NCI-H345 treated with DMSO at 0.1 percent for 48 hours (cell line): ENCODE results near the gene ARHGEF18.
"Not testable (repeated sequence)": the region's sequence is repeated elsewhere in the genome, so short reads cannot be mapped to it uniquely, and the experiment has no call there.

ENCODE experiments used
- DNase-seq: peaks from one replicate; lab custom pipeline; 2025; ENCODE audit not compliant: unreplicated experiment; lab: John Stamatoyannopoulos, UW

Gene ARHGEF18

DNA sequence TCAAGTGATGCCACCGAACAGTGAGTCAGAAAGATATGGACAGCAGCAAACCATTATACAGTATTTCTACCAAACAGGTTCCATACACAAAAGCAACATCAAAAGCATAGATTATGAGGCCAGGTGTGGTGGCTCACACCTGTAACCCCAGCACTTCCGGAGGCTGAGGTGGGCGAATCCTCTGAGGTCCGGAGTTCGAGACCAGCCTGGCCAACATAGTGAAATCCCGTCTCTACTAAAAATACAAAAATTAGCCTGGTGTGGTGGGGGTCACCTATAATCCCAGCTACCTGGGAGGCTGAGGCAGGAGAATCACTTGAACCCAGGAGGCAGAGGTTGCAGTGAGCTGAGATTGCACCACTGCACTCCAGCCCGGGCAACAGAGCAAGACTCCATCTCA, 1.7 kb upstream of the ARHGEF18 start:
- DNase-seq = not testable (repeated sequence)

DNA sequence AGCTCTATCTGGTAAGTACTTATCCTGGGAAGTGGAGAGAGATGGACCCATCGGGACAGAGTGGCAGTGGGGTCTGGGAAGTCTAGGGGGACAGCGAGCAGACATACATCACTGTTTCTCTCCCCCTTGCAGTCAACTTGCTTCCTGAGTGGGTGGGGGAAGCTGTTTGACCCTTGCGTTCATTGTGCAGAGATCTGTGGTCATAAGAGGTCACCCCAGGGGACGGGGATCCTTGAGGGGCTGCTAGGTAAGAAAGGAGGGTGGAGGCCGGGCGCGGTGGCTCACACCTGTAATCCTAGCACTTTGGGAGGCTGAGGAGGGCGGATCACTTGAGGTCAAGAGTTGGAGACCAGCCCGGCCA, 474 bp downstream of the ARHGEF18 start:
- no peak for DNase-seq

DNA sequence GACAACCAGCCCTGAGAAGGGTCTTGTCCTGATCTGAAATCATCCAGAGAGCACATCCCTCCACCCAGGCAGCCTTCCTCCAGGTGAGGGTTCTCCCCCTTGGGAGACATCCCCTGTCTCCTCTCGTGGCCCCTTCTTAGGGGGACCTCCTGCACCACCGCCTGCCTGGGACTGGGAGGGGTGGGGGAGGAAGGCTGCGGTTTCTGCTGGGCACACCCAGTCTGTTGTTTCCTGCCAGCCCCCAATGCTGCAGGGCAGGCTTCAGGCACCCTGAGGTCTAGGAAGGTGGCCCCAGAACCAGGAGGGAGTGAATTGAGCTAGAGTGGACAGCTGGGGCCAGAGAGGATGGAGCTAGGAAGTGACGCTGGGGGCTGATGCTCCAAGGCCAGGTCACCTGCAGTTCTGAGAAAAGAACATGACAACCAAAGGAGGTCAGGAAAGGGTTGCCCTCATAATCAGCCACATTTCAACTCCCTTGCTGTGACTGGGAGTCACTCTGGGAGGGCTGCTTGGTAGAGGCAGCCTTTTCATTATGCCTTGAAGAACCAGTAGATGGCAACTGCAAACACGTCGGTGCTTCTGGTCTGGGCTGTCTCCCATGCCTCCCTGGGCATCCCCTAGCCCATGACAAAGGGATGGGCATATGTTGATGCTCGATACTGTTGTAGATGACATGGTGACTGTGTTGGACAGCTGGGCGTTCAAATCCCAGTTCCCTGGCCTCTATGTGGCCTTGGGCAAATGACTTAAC, 1.4 kb downstream of the ARHGEF18 start:
- no peak for DNase-seq

DNA sequence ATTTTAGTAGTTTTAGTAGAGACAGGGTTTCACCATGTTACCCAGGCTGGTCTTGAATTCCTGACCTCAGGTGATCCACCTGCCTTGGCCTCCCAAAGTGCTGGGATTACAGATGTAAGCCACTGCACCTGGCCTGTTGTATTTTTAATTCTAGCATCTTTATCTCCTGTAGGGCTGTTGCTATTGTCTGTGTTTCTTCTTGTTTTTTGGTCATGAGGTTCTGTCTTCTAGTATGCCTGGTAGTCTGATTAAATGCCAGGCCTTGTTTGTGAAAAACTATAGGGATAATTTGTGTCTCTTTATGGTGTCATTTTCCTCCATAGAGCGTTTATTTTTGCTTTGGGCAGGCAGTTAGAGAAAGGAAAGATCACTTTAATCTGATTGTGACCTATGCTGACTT, 3.1 kb downstream of the ARHGEF18 start:
- no peak for DNase-seq

DNA sequence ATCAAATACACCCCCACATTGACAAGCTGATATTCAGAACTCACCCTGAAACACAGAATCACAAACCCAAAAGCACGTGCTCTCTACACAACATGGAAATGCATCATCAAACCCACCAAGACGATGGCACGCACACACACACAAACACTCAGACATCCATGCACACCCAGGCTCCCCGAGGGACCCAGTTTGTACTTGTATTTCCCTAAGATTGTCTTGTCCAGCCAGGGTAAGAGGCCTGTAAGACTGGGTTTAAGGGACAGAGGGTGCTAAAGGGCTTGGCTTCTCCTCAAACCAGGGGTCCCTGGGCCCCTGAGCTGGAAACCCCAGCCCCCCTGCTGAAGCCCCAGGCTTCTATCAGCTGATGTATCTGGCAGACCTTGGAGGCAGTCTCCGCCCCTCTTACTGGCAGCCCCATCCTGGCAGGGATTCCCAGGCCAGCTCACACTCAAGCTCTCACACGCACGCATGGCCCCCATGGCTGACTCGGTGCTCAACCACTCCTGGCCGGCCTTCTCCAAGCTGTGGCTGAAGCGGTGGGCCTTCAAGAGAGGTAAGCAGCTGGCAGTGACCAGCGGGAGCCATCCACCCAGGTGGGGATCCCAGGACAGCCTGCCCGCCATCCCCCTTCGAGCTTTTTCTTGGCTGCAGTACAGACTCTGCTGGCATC, 6.5 kb downstream of the ARHGEF18 start:
- DNase-seq = no peak

DNA sequence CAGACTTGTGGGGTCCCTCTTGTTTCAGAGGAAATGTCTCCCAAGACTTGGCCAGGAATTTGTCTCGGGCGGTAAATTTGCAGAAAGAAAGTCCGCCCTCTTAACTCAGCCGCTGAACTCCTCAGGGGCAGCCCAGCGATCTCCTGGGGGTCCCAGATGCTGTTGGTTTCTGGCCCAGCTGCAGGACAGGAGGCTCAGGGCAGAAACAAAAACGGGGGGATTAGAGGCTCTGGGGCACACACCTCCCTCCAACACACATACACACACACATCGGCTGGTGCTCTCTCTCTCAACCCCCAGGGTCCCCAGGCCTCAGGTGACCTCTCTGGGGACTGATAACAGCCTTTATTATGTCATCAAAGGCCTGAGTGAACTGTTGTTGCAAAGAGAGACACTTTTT, 7.1 kb downstream of the ARHGEF18 start:
- DNase-seq = no peak

DNA sequence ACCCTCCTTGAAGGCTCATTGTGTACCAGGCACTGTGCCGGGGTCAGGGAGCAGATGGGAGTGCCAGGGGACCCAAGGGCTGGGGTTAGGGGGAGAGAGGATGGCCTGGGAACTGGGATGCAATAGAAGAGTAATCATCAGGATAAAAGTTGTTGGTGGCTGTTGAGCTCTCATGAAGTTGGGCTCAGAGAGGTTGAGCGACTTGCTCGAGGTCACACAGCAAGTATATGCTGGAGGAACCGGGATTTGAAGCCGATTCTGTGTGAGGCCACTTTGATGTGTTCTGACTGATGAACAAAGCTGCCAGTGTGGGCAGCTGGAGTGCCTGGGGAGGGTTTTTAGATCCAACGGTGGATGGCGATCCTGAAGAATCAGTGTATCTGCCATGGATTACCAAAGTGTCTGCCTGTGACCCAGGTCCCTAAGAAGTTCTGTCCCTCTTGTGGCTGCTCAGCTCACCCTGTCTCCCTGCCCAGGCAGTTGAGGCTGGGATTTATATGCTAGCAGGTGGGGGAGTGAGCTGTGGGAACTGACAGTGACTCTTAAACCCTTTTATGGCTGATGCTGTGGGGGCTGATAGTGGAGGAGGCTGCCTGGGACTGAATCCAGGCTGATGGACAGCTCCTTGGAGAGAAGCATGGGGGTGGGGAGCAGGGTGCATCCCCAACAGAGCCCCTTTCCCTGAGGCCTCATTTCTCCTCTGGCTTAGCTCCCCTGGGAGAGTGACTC, 8.3 kb downstream of the ARHGEF18 start:
- DNase-seq = no peak

DNA sequence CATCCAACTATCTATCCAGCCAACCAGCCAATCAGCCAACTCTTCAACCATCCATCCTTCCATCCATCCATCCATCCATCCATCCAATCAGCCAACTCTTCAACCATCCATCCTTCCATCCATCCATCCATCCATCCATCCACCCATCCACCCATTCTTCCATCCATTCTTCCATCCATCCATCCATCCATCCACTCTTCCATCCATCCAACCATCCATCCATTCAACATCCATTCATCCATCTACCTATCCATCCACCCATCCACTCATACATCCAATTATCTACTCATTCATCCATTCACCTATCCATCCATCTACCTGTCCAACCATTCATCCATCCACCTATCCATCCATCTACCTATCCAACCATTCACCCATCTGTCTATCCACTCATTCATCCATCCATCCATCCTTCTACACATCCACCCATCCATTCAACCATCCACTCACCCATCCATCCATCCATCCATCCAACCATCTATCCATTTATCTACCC, 9.4 kb downstream of the ARHGEF18 start:
- DNase-seq = no peak

DNA sequence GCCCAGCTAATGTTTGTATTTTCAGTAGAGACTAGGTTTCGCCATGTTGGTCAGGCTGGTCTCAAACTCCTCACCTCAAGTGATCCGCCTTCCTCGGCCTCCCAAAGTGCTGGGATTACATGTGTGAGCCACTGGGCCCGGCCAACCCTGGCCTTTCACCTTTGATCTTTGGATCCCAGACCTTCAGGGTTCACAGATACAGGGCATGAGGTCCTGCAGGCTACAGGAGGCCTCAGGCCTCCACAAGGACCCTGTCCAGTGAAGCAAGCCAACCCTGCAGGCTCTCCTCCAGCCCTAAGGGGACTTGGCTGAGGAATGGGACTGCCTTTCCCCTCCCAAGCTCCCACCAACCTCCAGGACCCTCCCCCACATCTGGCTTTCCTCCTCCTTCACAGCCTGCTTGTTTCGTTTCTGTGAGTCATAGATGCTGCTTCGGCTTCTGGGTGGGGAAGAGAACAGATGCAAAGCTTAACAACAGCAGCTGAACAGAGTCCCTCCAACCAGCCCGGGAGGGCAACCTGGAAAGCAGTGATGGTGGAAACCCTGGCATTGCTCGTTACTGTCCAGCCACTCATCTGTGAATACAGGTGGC, 11.8 kb downstream of the ARHGEF18 start:
- no peak for DNase-seq

DNA sequence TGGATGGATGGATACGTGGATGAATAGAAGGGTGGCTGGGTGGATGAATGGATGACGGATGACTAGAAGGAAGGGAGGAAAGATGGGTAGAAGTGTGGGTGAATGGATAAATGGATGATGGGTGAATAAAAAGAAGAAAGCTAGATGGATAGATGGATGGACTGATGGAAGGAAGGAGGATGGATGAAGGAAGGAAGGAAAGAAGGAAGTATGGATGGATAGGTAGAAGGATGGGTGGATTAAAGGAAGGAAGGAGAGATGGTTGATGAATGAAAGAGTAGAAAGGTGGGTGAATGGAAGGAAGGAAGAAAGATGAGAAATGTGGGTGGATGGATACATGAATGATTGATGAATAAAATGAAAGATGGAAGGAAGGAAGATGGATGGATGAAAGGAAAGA, 14.5 kb downstream of the ARHGEF18 start:
- DNase-seq = no peak

DNA sequence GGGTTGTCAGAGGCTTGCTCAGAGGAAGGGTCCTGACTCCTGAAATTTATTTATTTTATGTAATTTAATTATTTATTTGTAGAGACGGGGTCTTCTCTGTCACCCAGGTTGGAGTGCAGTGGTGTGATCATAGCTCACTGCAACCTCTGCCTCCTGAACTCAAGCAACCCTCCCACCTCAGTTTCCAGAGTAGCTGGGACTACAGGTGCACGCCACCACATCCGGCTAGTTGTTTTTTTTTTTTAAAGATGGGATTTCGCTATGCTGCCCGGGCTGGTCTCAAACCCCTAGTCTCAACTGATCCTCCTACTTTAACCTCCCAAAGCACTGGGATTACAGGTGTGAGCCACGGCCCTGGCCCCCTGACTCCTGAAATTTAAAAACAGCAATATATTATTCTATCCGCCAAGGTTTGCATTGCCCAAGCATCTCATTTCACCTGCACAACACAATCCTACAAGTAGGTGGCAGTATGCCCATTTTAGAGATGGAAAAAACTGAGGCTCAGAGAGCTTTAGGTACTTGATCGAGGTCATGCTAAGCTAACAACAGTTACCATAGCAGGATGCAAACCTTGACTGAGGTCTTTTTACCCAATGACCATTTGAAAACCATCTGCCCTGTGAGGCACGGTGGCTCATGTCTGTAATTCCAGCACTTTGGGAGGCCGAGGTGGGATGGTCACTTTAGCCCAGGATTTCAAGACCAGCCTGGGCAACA, 18.1 kb downstream of the ARHGEF18 start:
- no peak for DNase-seq

DNA sequence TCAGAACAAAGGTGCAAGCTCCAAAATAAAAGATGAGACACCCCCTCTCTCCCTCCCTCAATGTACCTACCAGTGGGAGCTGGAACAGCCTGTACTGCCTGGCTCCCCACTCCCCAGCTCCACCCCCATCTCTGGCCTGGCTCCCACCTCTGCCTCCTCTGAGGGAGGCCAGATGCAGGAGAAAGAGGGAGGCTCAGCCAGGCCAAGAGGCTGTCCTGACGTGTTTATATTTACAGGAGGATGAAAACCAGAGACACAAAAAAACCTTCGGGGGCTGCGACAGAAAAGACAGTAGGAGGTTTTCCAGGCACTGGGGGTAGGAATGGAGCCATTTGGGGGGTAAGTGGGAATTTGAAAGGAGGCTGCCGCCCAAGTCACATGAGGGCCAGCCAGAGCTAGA, 19.7 kb downstream of the ARHGEF18 start:
- no peak for DNase-seq

DNA sequence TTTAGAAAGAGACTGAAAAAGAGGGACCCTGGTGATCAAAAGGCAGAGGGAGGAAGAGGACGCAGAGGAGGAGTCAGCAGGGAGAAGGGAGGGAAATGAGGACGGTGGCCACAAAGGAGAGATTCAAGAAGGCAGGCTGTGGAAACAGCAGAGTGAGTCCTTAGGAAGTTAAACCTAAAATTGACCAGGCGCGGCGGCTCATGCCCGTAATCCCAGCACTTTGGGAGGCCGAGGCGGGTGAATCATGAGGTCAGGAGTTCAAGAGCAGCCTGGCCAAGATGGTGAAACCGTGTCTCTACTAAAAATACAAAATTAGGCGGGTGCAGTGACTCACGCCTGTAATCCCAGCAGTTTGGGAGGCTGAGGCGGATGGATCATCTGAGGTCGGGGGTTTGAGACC, 20.1 kb downstream of the ARHGEF18 start:
- DNase-seq = not testable (repeated sequence)

DNA sequence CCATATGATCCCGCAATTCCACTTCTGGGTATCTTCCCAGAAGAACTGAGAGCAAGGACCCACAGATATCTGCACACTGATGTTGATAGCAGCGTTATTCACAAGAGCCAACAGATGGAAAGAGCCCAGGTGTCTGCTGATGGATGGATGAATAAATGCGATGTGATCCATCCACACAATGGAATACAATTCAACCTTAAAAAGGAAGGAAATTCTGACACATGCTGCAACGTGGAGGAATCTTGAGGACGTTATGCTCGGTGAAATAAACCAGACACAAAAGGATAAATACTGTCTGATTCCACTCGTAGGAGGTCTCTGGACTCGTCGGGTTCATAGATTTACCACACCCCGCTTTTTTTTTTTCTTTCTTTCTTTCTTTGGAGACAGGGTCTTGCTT, 21.8 kb downstream of the ARHGEF18 start:
- DNase-seq = no peak

DNA sequence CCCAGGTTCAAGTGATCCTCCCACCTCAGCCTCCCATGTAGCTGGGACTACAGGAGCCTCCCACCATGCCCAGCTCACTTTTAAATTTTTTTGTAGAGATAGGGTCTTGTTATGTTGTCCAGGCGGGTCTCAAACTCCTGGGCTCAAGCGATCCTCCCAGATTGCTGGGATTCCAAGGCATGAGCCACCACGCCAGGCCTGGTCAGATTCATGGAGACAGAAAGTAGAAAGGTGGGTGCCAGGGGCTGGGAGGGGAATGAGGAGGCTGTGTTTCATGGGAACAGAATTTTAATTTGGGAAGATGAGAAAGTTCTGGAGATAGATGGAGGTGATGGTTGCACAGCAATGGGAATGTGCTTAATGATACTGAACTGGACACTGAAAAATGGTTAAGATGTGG, 22.3 kb downstream of the ARHGEF18 start:
- no peak for DNase-seq

DNA sequence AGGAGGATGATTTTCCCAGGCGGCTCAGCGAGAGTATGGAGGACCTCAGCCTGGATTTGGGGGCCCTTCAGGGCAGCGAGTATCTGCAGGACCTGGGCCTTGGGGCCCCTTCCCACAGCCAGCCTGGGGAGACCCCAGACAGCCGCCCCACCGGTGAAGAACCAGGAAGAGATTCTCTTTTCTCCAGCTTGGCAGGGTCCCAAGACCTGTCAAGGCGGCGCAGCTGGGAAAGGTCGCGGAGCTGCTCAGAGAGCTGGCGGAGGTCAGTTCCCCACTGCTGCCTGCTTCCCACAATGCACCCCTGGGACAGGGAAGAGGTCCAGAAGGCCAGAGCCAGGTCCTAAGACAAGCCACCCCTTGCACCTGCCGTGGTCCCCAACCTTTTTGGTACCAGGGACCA, 24.1 kb downstream of the ARHGEF18 start:
- no peak for DNase-seq

DNA sequence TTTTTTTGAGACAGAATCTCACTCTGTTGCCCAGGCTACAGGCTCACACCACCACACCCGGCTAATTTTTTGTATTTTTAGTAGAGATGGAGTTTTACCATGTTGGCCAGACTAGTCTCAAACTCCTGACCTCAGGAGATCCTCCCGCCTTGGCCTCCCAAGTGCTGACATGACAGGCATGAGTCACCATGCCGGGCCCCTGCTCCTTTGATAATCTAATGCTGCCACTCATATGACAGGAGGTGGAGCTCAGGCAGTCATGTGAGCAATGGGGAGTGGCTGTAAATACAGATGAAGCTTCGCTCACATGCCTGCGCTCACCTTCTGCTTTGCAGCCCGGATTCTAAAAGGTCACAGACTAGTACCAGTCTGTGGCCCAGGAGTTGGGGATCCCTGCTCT, 25.1 kb downstream of the ARHGEF18 start:
- no peak for DNase-seq

DNA sequence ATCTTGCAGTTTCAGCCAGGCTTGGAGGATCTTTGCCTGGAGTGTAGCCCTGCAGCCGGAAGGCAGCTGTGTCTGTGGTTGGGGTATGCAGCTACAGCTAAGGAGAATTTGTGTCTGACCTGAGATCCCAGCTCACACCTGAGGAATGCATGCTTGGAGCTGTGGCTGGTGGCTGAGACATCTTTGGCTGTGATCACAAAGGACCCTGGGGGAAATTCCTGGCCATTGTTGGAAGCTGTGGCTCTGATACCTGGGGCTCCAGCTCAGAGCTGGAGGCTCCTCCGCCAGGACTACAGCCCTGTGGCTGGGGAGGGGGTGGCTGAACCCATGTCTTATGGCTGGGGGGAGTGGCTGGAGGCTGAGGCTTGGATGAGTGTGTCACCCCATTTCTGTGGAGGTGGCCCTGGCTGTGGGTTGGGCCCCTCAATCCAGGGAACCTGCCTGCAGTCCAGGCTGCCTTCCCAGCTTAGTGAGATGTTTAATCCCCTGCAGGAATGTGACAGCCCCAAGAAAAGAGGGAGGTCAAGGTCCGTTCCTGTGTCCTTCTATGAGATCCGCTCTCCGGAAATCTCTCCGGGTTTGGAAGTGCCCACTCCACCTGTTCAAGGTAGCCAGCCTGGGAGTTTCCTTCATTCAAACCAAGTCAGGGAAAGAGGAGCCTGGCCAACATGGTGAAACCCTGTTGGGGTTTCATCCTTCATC, 27.6 kb downstream of the ARHGEF18 start:
- no peak for DNase-seq

DNA sequence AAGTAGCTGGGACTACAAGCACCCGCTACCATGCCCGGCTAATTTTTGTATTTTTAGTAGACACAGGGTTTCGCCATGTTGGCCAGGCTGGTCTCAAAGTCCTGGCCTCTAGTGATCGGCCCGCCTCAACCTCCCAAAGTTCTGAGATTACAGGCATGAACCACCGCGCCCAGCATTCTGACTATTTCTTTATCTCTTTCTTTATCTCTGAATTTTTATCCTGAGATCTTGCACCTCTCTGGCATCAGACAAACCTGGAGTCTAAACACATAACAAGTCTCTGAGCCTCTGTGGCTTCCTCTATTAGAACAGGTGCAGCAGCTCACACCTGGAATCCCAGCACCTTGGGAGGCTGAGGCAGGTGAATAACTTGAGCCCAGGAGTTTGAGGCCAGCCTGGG, 28.5 kb downstream of the ARHGEF18 start:
- DNase-seq = no peak

DNA sequence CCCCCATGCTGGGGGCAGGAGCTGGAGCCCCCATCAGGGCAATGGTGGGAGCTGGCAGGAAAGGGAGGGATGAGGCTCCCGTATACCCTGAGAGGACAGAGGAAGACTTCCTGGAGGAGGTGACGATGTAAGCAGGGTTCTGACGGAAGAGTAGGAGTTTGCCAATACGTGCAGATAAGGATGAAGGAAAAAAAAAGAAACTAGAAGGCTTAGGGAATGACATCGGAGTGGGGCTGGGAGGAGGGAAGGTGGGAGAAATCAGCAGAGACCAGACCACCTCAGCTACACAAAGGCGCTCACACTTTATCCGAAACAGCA, 32.3 kb downstream of the ARHGEF18 start:
- no peak for DNase-seq

DNA sequence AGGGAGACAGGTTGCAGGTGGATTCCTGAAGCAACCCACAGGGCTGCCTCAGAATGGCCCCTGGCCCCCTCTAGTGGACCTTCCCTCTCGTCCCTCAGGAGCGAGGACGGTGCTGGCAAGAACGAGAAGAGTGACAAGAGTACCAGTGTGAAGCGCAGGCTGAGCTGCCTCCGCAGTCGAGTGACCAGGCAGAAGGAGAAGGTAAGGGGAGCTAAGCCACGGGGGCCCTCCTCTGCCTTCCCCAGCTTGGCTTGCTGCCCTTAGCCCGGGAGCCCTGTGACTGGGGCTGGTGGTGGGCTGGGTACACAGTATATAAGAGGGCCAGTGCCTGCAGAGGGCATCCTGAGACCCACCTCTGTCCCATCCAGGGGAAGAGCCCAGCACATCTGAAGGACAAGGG, 34.0 kb downstream of the ARHGEF18 start:
- DNase-seq = no peak
